ENCODE measurements around the gene PDXDC1.
"Not testable (repeated sequence)": the region's sequence is repeated elsewhere in the genome, so short reads cannot be mapped to it uniquely, and the experiment has no call there.

PDXDC1 gene

GRCh38 chr16:14974331-14974655 is 533 bp upstream of the PDXDC1 start:
- DNase-seq (ENCODE audit: low spot score): not testable (repeated sequence)

DNA sequence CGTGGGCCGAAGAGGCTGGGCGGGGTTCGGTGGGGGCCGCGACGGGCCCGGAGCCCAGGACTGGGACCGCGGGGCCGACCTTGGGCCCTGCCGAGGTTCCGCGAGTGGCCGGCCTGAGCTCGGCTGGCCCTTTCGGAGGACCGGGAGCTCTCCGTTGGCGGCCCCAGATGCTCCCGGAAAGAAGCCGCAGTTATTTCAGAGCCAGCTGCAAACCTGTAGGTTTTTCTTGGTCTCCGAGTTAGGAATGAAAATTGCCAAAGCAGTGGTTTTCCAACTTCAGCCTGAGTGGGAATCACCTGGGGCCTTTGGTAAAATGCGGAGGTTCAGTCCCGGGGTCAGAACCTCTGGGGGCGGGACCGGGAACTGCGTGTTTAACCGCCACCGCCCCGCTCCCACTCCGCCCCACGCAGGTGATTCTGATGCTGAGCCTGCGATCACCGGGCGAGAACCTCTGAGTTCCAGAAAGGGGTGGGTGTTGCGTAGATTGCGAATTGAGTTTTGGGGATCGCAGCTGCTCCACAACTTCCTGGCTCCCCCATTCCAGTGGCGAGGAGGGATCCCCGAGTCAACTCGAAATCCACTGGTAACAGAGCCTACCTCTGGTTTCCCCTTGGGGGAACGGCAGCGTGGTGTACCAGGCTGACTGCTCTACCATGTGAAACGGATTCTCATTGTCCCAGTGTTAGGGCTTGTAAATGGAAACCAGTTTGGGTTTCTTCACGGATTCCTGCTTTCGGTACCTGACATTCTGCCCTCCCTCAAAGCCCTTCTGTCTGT is 780 bp downstream of the PDXDC1 start:
- peak; percentile 57 for DNase-seq (ENCODE audit: low spot score)

- not testable (repeated sequence) for DNase-seq (ENCODE audit: low spot score)
Measured at GRCh38 chr16:14976971-14977736, 2.3 kb downstream of the PDXDC1 start.

GRCh38 chr16:14978281-14978680 is 3.5 kb downstream of the PDXDC1 start:
- DNase-seq (ENCODE audit: low spot score): not testable (repeated sequence)

GRCh38 chr16:14978908-14979307 is 4.1 kb downstream of the PDXDC1 start:
- not testable (repeated sequence) for DNase-seq (ENCODE audit: low spot score)

GRCh38 chr16:14981234-14981633 is 6.4 kb downstream of the PDXDC1 start:
- DNase-seq (ENCODE audit: low spot score): not testable (repeated sequence)

GRCh38 chr16:14982521-14982920 is 7.7 kb downstream of the PDXDC1 start:
- DNase-seq (ENCODE audit: low spot score): not testable (repeated sequence)

- DNase-seq (ENCODE audit: low spot score): not testable (repeated sequence)
Measured at GRCh38 chr16:14988092-14988491, 13.3 kb downstream of the PDXDC1 start.

- not testable (repeated sequence) for DNase-seq (ENCODE audit: low spot score)
Measured at GRCh38 chr16:14988661-14989191, 13.9 kb downstream of the PDXDC1 start.

DNA sequence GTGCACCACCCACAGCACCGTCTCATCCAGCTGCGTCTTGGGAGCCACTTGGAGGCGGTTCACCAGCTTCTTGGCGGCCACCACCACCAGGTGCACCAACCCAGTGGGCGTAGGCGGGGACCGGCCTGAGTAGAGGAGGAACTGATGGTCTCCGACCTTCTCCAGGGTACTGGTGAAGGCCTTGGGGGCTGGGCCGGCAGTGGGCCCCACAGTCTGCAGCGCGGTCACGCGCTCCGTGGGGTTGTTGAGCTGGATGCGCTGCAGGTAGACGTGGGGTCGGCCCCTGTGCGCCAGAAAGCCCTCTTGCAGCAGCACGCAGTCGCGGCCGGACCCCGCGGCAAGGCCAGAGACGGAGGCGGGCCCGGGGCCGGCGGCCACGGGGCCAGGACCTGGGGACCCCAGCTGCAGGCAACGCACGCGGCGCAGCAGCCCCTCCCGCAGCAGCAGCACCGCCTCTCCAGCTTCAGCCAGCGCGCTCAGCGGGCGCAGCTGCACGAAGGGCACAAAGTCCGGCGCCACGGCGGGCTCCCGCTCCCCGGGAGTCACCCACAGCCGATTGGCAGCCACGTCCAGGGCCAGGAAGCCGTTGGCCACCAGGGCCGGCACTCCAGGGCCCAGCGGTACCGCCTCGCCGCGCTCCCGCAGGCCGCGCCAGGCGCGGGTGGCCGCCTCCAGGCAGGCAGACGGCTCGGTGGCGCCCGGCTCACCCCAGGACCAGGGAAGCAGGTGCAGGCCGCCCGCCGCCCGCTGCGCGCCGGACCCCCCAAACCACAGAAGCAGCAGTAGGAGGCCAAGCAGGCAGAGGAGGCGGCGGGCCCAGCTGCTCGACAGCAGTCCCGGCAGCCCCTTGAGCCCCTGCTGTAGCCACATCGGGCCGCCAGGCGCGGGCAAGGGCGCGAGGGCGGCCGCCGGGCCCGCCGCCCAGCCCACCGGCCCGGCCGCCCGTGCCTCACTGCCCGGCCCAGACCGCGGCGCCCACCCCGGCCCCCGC is 14.8 kb downstream of the PDXDC1 start:
- not testable (repeated sequence) for DNase-seq (ENCODE audit: low spot score)

GRCh38 chr16:14993277-14994151 is 18.7 kb downstream of the PDXDC1 start:
- not testable (repeated sequence) for DNase-seq (ENCODE audit: low spot score)

- not testable (repeated sequence) for DNase-seq (ENCODE audit: low spot score)
Measured at GRCh38 chr16:14996702-14997101, 21.9 kb downstream of the PDXDC1 start.

DNA sequence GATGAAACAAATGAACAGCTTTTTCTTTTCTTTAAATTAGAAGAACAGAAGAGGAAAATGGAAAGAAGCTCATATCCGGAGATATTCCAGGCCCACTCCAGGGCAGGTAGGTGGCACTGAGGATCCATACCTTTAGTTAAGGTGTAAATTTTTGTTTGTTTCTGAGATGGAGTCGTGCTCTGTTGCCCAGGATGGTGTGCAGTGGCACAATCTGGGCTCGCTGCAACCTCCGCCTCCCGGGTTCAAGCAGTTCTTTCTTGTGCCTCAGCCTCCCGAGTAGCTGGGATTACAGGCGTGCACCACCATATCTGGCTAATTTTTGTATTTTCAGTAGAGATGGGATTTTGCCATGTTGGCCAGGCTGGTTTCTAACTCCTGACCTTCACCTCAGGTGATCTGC is 23.5 kb downstream of the PDXDC1 start:
- not testable (repeated sequence) for DNase-seq (ENCODE audit: low spot score)

GRCh38 chr16:14999845-15000244 is 25.0 kb downstream of the PDXDC1 start:
- not testable (repeated sequence) for DNase-seq (ENCODE audit: low spot score)

DNA sequence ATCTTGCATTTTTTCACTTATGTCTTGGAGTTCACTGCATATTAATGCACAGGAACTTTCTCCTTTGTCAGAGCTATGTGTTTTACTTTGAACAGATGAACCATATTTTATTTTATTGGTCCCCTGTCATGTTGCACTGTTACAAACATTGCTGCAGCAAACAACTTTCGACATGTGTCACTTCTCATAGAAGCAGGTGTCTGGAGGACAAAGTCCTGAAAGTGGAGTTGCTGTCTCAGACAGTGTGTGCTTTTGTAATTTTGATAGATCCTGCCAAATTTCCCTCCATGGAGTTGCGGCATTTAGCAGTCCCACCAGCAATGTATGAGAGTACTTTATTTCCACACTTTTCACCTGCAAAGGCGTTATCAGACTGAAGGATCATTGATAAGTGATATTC is 27.6 kb downstream of the PDXDC1 start:
- not testable (repeated sequence) for DNase-seq (ENCODE audit: low spot score)

GRCh38 chr16:15005357-15006132 is 30.7 kb downstream of the PDXDC1 start:
- not testable (repeated sequence) for DNase-seq (ENCODE audit: low spot score)

DNA sequence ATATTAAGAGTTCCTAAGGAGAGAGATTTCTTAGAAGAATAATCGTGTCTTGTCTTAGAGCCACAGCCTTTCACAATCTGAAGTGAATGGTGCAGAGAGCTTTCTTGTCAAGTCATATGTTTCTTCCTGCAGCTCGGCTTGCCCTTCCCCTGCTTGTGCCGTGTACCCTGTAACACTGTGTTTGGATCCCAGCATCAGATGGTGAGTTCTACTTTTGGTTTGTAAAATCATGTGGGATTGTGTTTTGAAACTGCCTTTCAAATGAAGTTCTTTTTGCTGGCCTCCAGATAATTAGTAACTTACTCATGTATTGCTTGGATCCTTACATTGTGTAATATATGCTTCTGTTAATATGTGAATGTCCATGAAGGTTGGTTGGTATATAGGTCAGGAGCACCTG is 33.8 kb downstream of the PDXDC1 start:
- not testable (repeated sequence) for DNase-seq (ENCODE audit: low spot score)

- not testable (repeated sequence) for DNase-seq (ENCODE audit: low spot score)
Measured at GRCh38 chr16:15012941-15013340, 38.1 kb downstream of the PDXDC1 start.

DNA sequence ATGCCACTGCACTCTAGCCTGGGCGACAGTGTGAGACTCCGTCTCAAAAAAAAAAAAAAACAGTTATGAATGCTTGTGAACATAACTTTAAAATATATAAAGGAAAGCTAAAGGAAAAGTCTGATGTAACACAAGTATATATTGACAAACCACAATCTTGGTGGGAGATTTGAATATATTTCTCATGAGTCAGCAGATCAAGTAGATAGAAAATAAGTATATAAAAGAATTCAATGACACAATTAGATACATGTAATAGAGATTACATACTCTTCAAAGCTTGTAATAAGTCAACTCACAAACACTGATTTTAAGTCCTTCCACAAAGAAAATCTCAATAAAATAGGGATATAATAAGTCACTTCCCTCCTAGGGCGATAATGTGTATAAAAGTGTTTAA is 40.8 kb downstream of the PDXDC1 start:
- not testable (repeated sequence) for DNase-seq (ENCODE audit: low spot score)

- DNase-seq (ENCODE audit: low spot score): not testable (repeated sequence)
Measured at GRCh38 chr16:15016354-15016753, 41.5 kb downstream of the PDXDC1 start.

All from CD4-positive, alpha-beta T cell treated with Interleukin-15 for 4 hours (primary cell).